Hindlimb muscle (tissue), 1 donor: ENCODE data around the gene PEAK3. TPM values are rescaled to one million over a fixed set of nuclear protein-coding genes. Genes with fewer than 3 reads are reported as not detected.

Experiments used
- DNase-seq: peaks from one replicate; pipeline ENCODE4 v3.0.0-alpha.2; 2013
- polyA plus RNA-seq: library from polyadenylated mRNA; unstranded; fragments of 120-200 nt; gene quantifications from one replicate; pipeline ENCODE4 v1.2.1, GENCODE V29; 2013; ENCODE audit not compliant: insufficient read length

Gene PEAK3
- polyA plus RNA-seq, 1 donor = not detected

- no peak for DNase-seq
Observed at GRCh38 chr19:2315121-2315817, 33.3 kb upstream of the PEAK3 start.

GRCh38 chr19:2312820-2313501 lies 31.0 kb upstream of the PEAK3 start:
- DNase-seq = no peak

- no peak for DNase-seq
Observed at GRCh38 chr19:2311093-2311492, 29.1 kb upstream of the PEAK3 start.

GRCh38 chr19:2309734-2310362 lies 27.9 kb upstream of the PEAK3 start:
- DNase-seq = no peak

- no peak for DNase-seq
Observed at GRCh38 chr19:2308114-2308556, 26.2 kb upstream of the PEAK3 start, which contains the start of gene LINGO3. LINGO3 (minus strand) TSS chr19:2308154; CDS start chr19:2291776, 16,378 bp downstream.

- DNase-seq = no peak
Observed at GRCh38 chr19:2307518-2308012, 25.6 kb upstream of the PEAK3 start.

- no peak for DNase-seq
Observed at GRCh38 chr19:2306971-2307370, 25.0 kb upstream of the PEAK3 start.

- no peak for DNase-seq
Observed at GRCh38 chr19:2306281-2306806, 24.4 kb upstream of the PEAK3 start.

- no peak for DNase-seq
Observed at GRCh38 chr19:2305452-2306280, 23.7 kb upstream of the PEAK3 start.

- DNase-seq = no peak
Observed at GRCh38 chr19:2303211-2303798, 21.3 kb upstream of the PEAK3 start.

GRCh38 chr19:2302319-2303210 lies 20.6 kb upstream of the PEAK3 start:
- peak; percentile 70 for DNase-seq

- no peak for DNase-seq
Observed at GRCh38 chr19:2300533-2300932, 18.6 kb upstream of the PEAK3 start.

GRCh38 chr19:2296141-2296540 lies 14.2 kb upstream of the PEAK3 start:
- no peak for DNase-seq

GRCh38 chr19:2294687-2295335 lies 12.8 kb upstream of the PEAK3 start:
- no peak for DNase-seq

- no peak for DNase-seq
Observed at GRCh38 chr19:2291185-2291751, 9.3 kb upstream of the PEAK3 start.

GRCh38 chr19:2290441-2291184 lies 8.6 kb upstream of the PEAK3 start:
- no peak for DNase-seq

GRCh38 chr19:2289714-2290435 lies 7.9 kb upstream of the PEAK3 start:
- DNase-seq = no peak
